Measurements from ENCODE around the gene RBM28.

The RBM28 gene

GRCh38 chr7:128343554-128344430 is at the start of gene RBM28:
Gene RBM28 (minus strand): TSS chr7:128343908. CDS start chr7:128343793, 115 bp downstream.
- DNase-seq: peak; percentile 97

DNA sequence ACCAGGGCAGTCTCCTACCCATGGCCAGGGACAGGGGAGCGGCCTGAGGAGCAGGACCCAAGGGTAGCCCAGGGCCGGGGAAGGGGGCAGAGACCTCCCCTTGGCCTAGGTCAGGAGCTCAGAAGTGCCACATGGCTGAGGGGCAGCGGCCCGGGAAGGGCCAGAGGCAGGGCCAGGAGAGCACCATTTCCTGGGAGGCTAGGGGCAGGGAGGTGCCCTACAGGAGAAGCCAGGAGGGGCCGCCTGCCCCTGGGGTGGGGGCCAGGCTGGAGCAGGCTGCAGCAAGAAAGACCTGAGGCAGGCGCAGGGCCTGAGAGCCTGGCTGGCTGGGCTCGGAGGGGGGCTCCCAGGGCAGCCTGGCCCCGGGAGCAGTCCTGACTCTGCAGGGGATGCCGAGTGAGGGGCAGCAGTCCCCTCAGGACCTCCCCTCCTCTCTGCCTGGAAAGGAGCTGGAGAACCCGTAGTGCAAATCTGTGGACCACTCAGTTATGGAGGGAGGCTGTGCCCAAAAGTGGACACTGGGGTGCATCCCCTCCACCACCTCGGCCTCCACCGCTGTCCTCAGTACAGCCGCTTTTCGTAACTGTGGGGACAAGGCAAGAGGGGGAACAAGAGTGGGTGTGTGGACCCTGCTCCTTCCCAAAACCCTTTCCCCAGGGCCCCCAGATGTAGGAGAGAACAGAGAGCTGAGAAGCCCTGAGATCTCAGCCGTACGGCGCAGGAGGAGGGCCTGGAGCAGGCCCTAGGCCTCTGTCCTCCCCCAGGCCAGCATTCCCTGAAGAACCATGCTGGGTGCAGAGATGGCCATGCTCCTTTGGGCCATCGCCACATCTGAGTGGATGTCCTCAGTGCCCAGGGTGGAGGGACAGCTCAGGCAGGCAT is 49.0 kb upstream of the RBM28 start:
- no peak for DNase-seq

DNA sequence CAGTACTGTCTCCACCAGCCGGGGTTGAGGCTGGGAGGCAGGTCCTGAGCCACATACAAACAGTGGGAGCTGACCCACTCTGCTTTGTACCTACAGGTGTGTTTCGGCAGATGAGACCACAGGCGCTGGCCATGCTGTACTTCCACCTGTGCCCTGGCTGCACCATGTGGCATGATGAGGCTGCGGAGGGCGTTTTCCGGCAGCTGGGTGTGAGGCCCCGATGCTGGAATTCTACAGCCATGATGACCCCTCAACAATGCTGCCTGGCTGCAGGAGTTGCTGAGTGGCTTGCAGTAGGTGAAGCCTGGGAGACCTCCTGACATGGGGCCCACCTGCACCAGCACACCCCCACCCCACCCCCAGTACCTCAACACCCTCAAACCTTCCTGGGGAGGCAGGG is 48.1 kb upstream of the RBM28 start:
- DNase-seq: no peak

GRCh38 chr7:128390871-128391565 is 47.3 kb upstream of the RBM28 start:
- no peak for DNase-seq

DNA sequence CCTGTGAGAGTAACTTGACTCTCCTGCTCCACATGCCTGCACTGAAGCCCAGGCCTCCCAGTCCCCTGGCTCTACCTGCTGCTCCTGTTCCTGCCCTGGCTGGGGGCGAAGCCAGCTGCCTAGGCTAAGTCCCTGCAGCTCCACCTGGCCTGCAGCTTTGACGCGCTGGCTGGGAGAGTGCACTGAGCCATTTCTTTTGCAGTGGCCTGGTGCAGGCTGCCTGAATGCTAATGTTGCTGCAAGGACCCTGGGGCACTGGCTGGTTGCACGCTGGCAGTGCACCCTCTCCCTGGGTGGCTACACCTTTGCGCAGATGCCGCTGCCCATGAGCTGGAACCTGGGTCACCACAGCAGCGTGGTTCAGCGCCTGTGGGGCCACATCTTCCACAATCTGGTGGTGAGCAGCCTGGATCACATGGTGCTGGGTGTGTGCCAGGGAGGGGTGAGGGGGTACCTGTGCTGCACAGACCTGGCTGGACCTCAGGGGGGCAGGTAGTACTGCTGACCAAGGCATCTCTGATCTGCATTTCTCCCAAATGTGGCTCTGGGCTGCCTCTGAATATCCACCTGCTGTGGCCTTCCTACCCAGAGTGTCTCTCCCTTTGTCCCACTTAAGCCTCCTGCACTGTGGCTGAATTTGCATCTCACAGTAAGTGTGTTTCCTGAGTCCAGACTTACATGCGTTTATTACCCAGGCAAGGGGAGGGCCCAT is 46.1 kb upstream of the RBM28 start:
- DNase-seq: no peak

DNA sequence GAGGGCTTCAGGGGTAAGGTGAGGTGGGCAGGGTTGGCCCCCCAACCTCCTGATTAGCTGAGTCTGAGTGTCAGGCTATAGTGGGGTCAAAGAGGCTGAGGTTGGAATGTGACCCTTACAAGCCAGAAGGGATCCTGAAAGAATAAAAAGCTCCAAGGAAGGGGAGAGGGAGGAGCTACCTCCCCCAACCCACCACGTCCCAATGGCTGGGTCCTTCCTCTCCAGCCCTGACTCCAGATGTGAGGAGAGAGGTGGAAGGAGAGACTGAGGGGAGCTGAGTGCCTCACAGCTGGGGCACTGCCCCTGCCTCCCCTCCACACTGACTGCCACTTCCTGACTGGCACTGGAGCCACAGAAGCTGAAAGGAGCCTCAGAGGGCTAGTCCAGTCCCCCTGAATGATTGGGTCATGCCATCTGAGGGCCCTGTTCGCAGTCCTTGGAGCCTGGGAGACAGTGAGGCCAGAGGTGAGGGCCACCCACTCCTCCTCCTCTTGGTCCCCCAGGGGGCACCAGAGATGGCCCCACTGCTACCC is 45.4 kb upstream of the RBM28 start:
- DNase-seq: no peak

DNA sequence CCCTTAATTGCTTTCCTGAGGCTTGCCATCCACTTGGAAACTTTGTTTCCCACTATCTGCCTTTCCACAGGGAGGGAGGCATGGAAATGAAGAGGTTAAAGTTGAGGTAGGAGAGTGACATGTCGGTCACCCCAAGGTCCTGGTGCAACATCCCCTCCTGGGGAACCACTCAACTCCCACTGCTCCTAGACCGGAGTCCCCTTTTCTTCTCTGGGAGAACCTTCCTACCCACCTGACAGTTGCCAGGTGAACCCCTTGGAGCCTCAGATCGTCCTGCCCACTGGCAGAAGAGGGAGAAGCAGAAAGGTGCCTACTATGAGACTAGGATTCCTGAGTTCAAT is 44.4 kb upstream of the RBM28 start:
- DNase-seq: no peak

DNA sequence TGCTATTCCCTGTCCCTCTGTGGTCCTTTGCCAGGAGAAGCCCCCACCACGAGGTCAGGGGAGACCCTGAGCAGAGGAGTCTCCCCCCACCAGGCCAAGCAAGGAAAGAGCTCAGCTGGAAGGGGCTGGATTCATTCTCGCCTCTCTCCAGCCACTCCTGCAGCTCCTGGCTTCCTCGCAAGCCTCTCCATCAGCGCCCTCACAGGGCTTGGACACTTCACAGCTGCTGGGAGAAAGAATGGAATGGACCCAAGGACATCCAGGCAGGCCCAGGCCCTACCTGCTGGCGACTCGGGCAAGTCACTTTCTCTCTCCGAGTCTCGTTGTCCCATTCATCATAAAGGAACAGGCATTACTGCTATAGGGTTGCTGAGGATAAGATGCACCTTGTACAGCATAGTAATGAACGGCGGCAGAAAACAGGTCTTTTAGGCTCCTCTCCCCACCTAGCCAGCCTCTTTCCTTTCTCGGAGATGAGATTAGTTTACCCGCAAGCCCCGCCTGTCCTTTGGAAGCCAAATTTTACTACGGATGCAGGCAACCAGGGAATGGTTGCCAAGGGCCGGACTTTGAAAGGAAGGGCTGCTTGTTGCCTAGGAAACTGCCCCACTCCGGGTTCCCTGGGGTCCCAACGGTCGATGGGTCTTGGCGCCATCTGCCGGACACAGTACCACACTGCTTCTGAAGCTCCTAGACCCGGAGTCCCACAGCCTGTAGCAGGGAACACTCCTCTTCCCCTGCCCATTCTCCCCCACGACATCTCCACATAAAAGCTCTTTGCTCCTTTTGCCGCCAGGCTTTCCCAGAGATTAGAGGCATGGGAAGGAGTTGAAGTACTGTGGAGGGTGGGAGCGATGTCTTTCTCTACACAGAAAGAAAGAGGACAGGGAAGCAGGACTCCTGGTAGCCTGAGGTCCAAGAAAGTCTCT is 43.8 kb upstream of the RBM28 start:
- DNase-seq: peak; percentile 79

GRCh38 chr7:128385988-128386925 is 42.5 kb upstream of the RBM28 start:
- no peak for DNase-seq

DNA sequence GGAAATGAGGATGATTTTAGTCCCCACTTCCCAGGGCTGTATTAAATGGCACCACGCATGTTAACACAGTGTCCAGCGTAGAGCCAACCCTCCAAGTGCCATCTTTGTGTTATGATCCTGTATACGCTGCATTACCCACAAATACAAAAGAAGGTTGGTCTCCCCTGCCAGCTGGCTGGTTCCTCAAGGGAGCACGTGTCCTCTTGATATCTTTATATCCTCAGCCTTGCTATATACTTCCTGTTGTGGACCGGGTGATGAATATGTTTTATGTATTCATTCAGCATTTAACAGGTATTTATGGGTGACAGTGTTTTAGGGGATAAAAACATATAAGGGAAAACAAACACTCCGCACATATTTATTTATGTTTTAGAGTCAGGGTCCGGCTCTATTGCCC is 41.0 kb upstream of the RBM28 start:
- DNase-seq: no peak

GRCh38 chr7:128383776-128384175 is 40.1 kb upstream of the RBM28 start:
- DNase-seq: peak; percentile 42

- DNase-seq: peak; percentile 56
Observed at GRCh38 chr7:128381161-128381821, 37.6 kb upstream of the RBM28 start.

DNA sequence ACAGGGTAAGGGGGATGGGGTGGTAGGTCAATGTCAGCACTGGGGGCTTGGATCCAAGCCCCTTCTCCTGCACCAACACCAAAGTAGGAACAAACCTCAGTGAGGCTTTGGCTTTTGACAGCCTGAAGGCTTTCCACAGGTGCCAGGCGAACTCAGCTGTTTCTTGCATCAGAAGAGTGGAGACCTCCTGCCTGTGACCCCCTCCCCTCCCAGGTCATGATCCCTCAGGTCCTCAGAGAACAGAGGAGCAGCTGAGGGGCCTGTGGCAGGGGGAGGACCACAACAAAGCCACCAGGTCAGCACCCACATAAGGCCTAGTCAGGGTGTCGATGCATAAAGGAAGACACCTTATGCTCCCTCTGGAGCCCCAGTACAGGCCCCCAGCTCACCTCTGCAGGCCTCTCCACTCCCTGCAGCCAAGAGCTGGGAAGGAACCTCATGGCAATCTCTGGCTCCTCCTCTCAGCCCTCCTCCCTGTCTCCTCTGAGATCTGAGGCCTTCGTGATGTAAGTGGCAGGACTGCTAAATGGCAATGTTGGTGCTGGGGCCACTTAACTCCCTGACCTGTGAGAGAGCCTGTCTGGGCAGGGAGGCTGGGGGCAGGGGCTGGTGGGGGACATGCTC is 36.9 kb upstream of the RBM28 start:
- no peak for DNase-seq

DNA sequence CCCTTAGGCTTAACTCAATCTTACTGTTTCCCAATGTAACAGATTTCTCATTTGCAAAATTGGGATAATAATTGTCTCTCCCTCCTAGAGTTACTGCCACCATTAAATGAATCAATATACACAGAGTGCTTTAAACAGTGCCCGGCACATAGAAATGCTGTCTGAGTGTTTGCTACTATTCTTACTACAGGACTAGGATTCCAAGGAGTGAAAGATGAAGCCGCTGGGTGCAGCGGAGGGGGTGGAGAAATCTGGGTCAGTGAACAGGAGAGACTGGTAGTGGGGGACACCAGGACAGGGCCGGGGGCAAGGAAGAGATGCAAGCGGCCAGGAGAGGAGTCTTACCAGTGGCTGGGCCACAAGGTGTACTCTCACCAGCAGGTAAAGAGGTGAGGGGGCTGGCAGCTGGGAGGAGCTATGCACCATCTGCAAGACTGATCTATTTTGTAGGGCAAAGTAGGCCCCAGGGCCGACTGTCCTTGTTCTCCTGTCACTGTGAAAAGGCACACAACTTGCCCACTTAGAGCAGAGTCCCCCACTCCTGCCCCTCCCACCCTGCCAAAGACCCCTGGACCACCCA is 36.3 kb upstream of the RBM28 start:
- no peak for DNase-seq

DNA sequence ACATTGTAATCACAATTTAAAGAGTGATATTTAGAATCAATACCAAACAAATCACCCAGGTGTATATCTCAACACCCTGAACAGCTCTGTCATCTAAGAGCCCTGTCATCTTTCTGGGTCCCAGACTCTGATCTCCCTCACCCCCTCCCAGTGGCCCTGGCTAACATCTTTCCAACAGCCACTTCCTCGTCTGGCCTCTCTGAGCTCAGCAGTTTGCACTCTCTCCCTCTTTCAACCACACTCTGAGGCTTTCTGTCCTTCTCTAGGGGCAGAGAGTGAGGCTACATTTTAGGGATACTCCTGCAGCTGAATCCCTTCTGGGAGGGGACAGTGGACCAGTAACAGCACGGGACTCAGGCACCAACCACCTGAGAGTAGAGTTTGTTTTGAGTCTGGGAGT is 34.9 kb upstream of the RBM28 start:
- DNase-seq: no peak

GRCh38 chr7:128376077-128376476 is 32.4 kb upstream of the RBM28 start:
- DNase-seq: no peak

DNA sequence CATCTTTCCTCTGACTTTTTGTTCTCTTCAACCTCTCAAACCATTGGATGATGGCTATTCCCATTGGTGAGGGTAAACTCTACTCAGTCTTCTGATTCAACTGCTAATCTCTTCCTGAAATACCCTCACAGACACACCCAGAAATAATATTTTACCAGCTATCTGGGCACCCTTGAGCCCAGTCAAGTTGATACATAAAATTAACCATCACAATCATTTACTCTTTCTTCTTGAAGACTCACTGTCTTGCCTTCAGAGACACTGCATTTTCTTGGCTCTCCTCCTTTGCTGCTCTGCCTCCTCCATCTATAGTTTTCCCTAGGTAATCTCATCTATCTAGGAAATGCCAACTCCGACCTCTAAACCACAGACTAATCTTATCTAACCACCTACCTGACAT is 30.3 kb upstream of the RBM28 start:
- no peak for DNase-seq

- no peak for DNase-seq
Observed at GRCh38 chr7:128373606-128374005, 29.9 kb upstream of the RBM28 start.

DNA sequence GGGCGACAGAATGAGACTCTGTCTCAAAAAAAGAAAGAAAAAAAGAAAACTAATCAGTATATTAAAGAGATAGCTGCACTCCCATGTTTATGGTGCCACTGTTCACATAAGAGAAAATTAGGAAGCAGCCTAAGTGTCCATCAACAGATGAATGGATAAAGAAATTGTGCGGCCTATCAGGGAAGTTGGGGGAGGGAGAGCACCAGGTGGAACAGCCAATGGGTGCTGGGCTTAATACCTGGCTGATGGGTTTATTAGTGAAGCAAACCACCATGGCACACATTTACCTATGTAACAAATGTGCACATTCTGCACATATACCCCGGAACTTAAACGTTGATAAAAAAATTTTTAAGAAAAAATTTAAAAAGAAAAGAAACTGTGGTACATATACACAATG is 26.8 kb upstream of the RBM28 start:
- no peak for DNase-seq
